ENCODE results near the gene FLVCR2.

- TF ChIP-seq, protein P1, sequence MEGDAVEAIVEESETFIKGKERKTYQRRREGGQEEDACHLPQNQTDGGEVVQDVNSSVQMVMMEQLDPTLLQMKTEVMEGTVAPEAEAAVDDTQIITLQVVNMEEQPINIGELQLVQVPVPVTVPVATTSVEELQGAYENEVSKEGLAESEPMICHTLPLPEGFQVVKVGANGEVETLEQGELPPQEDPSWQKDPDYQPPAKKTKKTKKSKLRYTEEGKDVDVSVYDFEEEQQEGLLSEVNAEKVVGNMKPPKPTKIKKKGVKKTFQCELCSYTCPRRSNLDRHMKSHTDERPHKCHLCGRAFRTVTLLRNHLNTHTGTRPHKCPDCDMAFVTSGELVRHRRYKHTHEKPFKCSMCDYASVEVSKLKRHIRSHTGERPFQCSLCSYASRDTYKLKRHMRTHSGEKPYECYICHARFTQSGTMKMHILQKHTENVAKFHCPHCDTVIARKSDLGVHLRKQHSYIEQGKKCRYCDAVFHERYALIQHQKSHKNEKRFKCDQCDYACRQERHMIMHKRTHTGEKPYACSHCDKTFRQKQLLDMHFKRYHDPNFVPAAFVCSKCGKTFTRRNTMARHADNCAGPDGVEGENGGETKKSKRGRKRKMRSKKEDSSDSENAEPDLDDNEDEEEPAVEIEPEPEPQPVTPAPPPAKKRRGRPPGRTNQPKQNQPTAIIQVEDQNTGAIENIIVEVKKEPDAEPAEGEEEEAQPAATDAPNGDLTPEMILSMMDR (IDR thresholded peaks at IDR 0.05), result no peak
- TF ChIP-seq EZH2 (IDR thresholded peaks at IDR 0.05; ENCODE audit: borderline replicate concordance, insufficient read depth, low read depth, low read length, poor library complexity, severe bottlenecking), result no peak
These were observed 82.4 kb downstream of the FLVCR2 start, which contains the start of the genes ERG28 and TTLL5 for GRCh38 chr14:75660630-75661498.
